ENCODE data around the gene VPS54. TPM values are rescaled to one million over a fixed set of nuclear protein-coding genes. Genes with fewer than 3 reads are reported as not detected.
A peak's percentile ranks its signal among the peaks of the same experiment; 100 is the strongest.

VPS54 gene
- total RNA-seq, 1 donor from 2014 or later, result 14.9 TPM

GRCh38 chr2:63881205-63881604 is 138.0 kb downstream of the VPS54 start:
- Mint-ChIP-seq H3K27ac (no peak overlapping the region), H3K36me3 (ENCODE audit: low read depth) (peaks cover 27% of the 10 kb centered on the region)

GRCh38 chr2:63880625-63881024 is 138.6 kb downstream of the VPS54 start:
- no peak overlapping the region for H3K4me3 Mint-ChIP-seq
- no peak overlapping the region for H3K27ac Mint-ChIP-seq
- no peak for DNase-seq (ENCODE audit: low spot score)
- intact Hi-C loops (cut with micrococcal nuclease), result no loop called here
- H3K36me3 Mint-ChIP-seq (ENCODE audit: low read depth), result peaks cover 30% of the 10 kb centered on the region
- H3K27me3 Mint-ChIP-seq (ENCODE audit: insufficient read depth), result no peaks in the 10 kb centered on the region
- H3K4me1 Mint-ChIP-seq (ENCODE audit: low read depth), result peaks cover 34% of the 10 kb centered on the region
- H3K9me3 Mint-ChIP-seq, result no peaks in the 10 kb centered on the region

More at GRCh38 chr2:63881205-63881604, 138.0 kb downstream of the VPS54 start:
- Mint-ChIP-seq H3K27me3 (ENCODE audit: insufficient read depth) (no peaks in the 10 kb centered on the region), H3K4me3 (no peak overlapping the region), H3K9me3 (no peaks in the 10 kb centered on the region), H3K4me1 (ENCODE audit: low read depth) (peaks cover 29% of the 10 kb centered on the region)
- no peak for DNase-seq (ENCODE audit: low spot score)
- intact Hi-C loops (cut with micrococcal nuclease), result no loop called here

- Mint-ChIP-seq H3K9me3 (no peaks in the 10 kb centered on the region), H3K27ac (no peak overlapping the region), H3K36me3 (ENCODE audit: low read depth) (peaks cover 33% of the 10 kb centered on the region), H3K27me3 (ENCODE audit: insufficient read depth) (no peaks in the 10 kb centered on the region), H3K4me1 (ENCODE audit: low read depth) (peaks cover 41% of the 10 kb centered on the region), H3K4me3 (no peak overlapping the region)
- intact Hi-C loops (cut with micrococcal nuclease), result no loop called here
- no peak for DNase-seq (ENCODE audit: low spot score)
These were observed 139.3 kb downstream of the VPS54 start for GRCh38 chr2:63879876-63880433.

GRCh38 chr2:63878486-63878885 is 140.7 kb downstream of the VPS54 start:
- Mint-ChIP-seq H3K9me3 (no peaks in the 10 kb centered on the region), H3K4me1 (ENCODE audit: low read depth) (peaks cover 52% of the 10 kb centered on the region), H3K36me3 (ENCODE audit: low read depth) (peaks cover 34% of the 10 kb centered on the region), H3K27ac (no peak overlapping the region), H3K4me3 (no peak overlapping the region), H3K27me3 (ENCODE audit: insufficient read depth) (no peaks in the 10 kb centered on the region)
- no peak for DNase-seq (ENCODE audit: low spot score)
- intact Hi-C loops (cut with micrococcal nuclease), result no loop called here

GRCh38 chr2:63876311-63876710 is 142.9 kb downstream of the VPS54 start:
- intact Hi-C loops (cut with micrococcal nuclease), result no loop called here
- H3K9me3 Mint-ChIP-seq, result no peaks in the 10 kb centered on the region
- no peak for DNase-seq (ENCODE audit: low spot score)
- H3K4me1 Mint-ChIP-seq (ENCODE audit: low read depth), result peaks cover 36% of the 10 kb centered on the region
- no peak overlapping the region for H3K27ac Mint-ChIP-seq
- no peak overlapping the region for H3K4me3 Mint-ChIP-seq
- H3K27me3 Mint-ChIP-seq (ENCODE audit: insufficient read depth), result no peaks in the 10 kb centered on the region
- peaks cover 38% of the 10 kb centered on the region for H3K36me3 Mint-ChIP-seq (ENCODE audit: low read depth)

- Mint-ChIP-seq H3K27ac (peak overlapping the region; percentile 53), H3K9me3 (no peaks in the 10 kb centered on the region), H3K36me3 (ENCODE audit: low read depth) (peaks cover 38% of the 10 kb centered on the region), H3K27me3 (ENCODE audit: insufficient read depth) (no peaks in the 10 kb centered on the region), H3K4me3 (no peak overlapping the region), H3K4me1 (ENCODE audit: low read depth) (peaks cover 30% of the 10 kb centered on the region)
- intact Hi-C loops (cut with micrococcal nuclease), result no loop called here
- no peak for DNase-seq (ENCODE audit: low spot score)
These were observed 143.5 kb downstream of the VPS54 start for GRCh38 chr2:63875559-63876245.

- H3K9me3 Mint-ChIP-seq, result no peaks in the 10 kb centered on the region
- peaks cover 41% of the 10 kb centered on the region for H3K36me3 Mint-ChIP-seq (ENCODE audit: low read depth)
- DNase-seq (ENCODE audit: low spot score), result no peak
- H3K4me3 Mint-ChIP-seq, result no peak overlapping the region
- peaks cover 27% of the 10 kb centered on the region for H3K4me1 Mint-ChIP-seq (ENCODE audit: low read depth)
- intact Hi-C loops (cut with micrococcal nuclease), result no loop called here
- no peaks in the 10 kb centered on the region for H3K27me3 Mint-ChIP-seq (ENCODE audit: insufficient read depth)
- peak overlapping the region; percentile 1 for H3K27ac Mint-ChIP-seq
These were observed 144.1 kb downstream of the VPS54 start for GRCh38 chr2:63875131-63875527.

- Mint-ChIP-seq H3K27ac (no peak overlapping the region), H3K36me3 (ENCODE audit: low read depth) (peaks cover 42% of the 10 kb centered on the region), H3K27me3 (ENCODE audit: insufficient read depth) (no peaks in the 10 kb centered on the region), H3K4me1 (ENCODE audit: low read depth) (peaks cover 27% of the 10 kb centered on the region), H3K4me3 (no peak overlapping the region), H3K9me3 (no peaks in the 10 kb centered on the region)
- intact Hi-C loops (cut with micrococcal nuclease), result no loop called here
- no peak for DNase-seq (ENCODE audit: low spot score)
These were observed 144.8 kb downstream of the VPS54 start for GRCh38 chr2:63874204-63875130.

GRCh38 chr2:63872571-63873328 is 146.5 kb downstream of the VPS54 start:
- H3K27ac Mint-ChIP-seq, result no peak overlapping the region
- no peaks in the 10 kb centered on the region for H3K27me3 Mint-ChIP-seq (ENCODE audit: insufficient read depth)
- peaks cover 53% of the 10 kb centered on the region for H3K36me3 Mint-ChIP-seq (ENCODE audit: low read depth)
- intact Hi-C loops (cut with micrococcal nuclease), result no loop called here
- H3K4me3 Mint-ChIP-seq, result no peak overlapping the region
- H3K4me1 Mint-ChIP-seq (ENCODE audit: low read depth), result peaks cover 27% of the 10 kb centered on the region
- DNase-seq (ENCODE audit: low spot score), result no peak
- no peaks in the 10 kb centered on the region for H3K9me3 Mint-ChIP-seq

GRCh38 chr2:63871864-63872263 is 147.4 kb downstream of the VPS54 start:
- peaks cover 27% of the 10 kb centered on the region for H3K4me1 Mint-ChIP-seq (ENCODE audit: low read depth)
- H3K4me3 Mint-ChIP-seq, result no peak overlapping the region
- no peaks in the 10 kb centered on the region for H3K9me3 Mint-ChIP-seq
- peaks cover 51% of the 10 kb centered on the region for H3K36me3 Mint-ChIP-seq (ENCODE audit: low read depth)
- no peak for DNase-seq (ENCODE audit: low spot score)
- intact Hi-C loops (cut with micrococcal nuclease), result no loop called here
- no peak overlapping the region for H3K27ac Mint-ChIP-seq
- H3K27me3 Mint-ChIP-seq (ENCODE audit: insufficient read depth), result no peaks in the 10 kb centered on the region

- Mint-ChIP-seq H3K36me3 (ENCODE audit: low read depth) (peaks cover 45% of the 10 kb centered on the region), H3K9me3 (no peaks in the 10 kb centered on the region), H3K4me1 (ENCODE audit: low read depth) (peaks cover 30% of the 10 kb centered on the region), H3K27ac (no peak overlapping the region), H3K4me3 (no peak overlapping the region), H3K27me3 (ENCODE audit: insufficient read depth) (no peaks in the 10 kb centered on the region)
- intact Hi-C loops (cut with micrococcal nuclease), result no loop called here
- no peak for DNase-seq (ENCODE audit: low spot score)
These were observed 148.5 kb downstream of the VPS54 start for GRCh38 chr2:63870679-63871078.

- Mint-ChIP-seq H3K4me3 (no peak overlapping the region), H3K27me3 (ENCODE audit: insufficient read depth) (no peaks in the 10 kb centered on the region)
These were observed 153.1 kb downstream of the VPS54 start for GRCh38 chr2:63866009-63866709.

More at GRCh38 chr2:63866009-63866709, 153.1 kb downstream of the VPS54 start:
- Mint-ChIP-seq H3K9me3 (no peaks in the 10 kb centered on the region), H3K27ac (no peak overlapping the region), H3K36me3 (ENCODE audit: low read depth) (peaks cover 42% of the 10 kb centered on the region), H3K4me1 (ENCODE audit: low read depth) (peaks cover 34% of the 10 kb centered on the region)
- intact Hi-C loops (cut with micrococcal nuclease), result no loop called here
- no peak for DNase-seq (ENCODE audit: low spot score)

All from activated T-helper 1 cell treated with anti-CD3 and anti-CD28 coated beads, Interleukin-12 subunit alpha, Interleukin-12 subunit beta, Interleukin-2, Interleukin-4 antibody, amounts not matched to agents 30 ng/mL and 10 ng/mL and 1 ng/mL, durations not matched to agents 14 hours and 24 hours and 36 hours (primary cell).